NCI-H1694 (cell line): ENCODE data around the gene CENPT.

Experiments
- DNase-seq: peaks from one replicate; lab custom pipeline; 2025; lab: John Stamatoyannopoulos, UW

Gene CENPT

DNA sequence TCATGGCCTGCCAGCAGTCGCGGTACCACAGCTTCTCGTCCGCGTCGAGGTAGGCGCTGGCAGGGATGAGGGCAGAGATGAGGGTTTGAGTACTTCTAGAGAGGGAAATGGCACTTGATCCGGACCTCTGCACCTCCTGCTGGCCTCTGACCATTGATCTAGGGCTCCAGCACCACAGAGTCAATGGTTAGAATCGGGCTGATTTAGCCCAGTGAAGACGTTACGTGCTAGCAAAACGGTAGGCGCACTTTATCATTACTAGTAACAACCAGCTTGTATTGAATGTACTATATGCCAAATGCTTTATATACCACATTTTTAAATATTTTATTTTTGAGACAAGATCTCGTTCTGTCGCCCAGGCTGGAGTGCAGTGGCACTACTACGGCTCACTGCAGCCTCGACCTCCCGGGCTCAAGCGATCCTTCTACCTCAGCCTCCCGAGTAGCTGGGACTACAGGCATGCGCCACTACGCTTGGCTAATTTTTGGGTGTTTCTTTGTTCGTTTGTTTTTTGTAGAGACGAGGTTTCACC lies 40.3 kb downstream of the CENPT start:
- no peak for DNase-seq

GRCh38 chr16:67806428-67807147 lies 40.9 kb downstream of the CENPT start, which contains the start of the genes RANBP10 and TSNAXIP1:
TSS of gene RANBP10 (minus strand) at chr16:67806560. CDS start at chr16:67806536, 24 bp downstream.
TSS of gene TSNAXIP1 (plus strand) at chr16:67806889. CDS start at chr16:67807150, 261 bp downstream.
- DNase-seq = peak; percentile 97

GRCh38 chr16:67805718-67806427 lies 41.6 kb downstream of the CENPT start:
- DNase-seq = no peak

DNA sequence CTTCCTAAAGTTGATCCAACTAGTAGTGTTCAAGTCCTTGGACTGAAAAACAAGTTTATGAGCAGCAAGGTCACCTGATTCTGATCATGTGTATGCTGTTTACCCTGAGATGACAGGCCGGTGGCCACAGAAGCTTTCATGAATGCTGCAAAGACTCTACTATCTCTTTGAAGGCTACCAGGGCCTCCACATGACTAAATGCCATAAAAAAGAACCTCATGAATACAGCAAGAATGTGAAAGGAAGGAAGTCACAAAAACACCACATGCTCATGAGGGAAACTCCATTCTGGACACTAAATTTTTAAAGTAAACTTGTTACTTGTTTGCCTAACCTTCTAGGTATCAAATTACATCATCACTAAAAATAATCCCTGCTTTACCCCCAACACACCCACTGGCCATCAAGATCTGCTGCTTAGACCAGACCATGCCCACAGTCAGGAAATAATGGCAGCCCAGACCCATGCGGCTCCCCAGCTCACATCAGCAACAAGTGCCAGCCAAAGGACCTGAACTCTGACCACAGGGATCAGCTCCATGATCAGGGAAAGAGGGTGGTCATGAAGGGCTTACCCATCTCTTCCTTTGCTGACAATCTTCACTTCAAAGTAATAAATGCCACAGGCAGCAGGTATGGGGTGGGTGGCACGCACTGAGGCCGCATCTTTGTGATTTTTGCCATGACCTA lies 42.5 kb downstream of the CENPT start:
- no peak for DNase-seq

- no peak for DNase-seq
Observed at GRCh38 chr16:67803894-67804293, 43.6 kb downstream of the CENPT start.

GRCh38 chr16:67801883-67802282 lies 45.6 kb downstream of the CENPT start:
- DNase-seq = no peak

GRCh38 chr16:67801241-67801640 lies 46.3 kb downstream of the CENPT start:
- no peak for DNase-seq

GRCh38 chr16:67800338-67800926 lies 47.1 kb downstream of the CENPT start:
- no peak for DNase-seq

- no peak for DNase-seq
Observed at GRCh38 chr16:67796099-67796718, 51.3 kb downstream of the CENPT start.

DNA sequence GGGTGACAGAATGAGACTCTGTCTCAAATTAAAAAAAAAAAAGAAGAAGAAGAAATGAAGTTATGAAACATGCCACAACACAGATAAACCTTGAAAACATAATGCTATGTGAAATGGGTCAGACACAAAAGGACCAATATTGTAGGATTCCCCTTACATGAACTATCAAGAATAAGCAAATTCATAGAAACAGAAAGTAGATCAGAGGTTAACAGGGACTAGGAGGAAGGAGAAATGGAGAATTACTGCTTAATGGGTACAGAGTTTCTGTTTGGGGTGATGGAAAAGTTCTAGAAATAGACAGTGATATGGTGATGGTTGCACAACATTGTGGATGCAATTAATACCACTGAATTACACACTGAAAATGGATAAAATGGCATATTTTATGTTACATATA lies 57.4 kb downstream of the CENPT start:
- DNase-seq = no peak

DNA sequence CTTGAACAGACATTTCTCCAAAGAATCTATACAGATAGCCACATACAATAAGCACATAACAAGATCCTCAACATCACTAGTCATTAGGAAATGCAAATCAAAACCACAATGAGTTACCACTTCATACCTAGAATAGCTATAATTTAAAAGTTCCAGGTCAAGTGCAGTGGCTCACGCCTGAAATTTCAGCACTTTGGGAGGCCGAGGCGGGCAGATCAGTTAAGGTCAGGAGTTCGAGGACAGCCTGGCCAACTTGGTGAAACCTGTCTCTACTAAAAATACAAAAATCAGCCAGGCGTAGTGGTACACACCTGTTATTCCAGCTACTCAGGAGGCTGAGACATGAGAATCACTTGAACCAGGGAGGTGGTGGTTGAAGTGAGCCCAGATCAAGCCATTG lies 61.0 kb downstream of the CENPT start:
- no peak for DNase-seq

- DNase-seq = no peak
Observed at GRCh38 chr16:67783353-67783725, 64.2 kb downstream of the CENPT start.

DNA sequence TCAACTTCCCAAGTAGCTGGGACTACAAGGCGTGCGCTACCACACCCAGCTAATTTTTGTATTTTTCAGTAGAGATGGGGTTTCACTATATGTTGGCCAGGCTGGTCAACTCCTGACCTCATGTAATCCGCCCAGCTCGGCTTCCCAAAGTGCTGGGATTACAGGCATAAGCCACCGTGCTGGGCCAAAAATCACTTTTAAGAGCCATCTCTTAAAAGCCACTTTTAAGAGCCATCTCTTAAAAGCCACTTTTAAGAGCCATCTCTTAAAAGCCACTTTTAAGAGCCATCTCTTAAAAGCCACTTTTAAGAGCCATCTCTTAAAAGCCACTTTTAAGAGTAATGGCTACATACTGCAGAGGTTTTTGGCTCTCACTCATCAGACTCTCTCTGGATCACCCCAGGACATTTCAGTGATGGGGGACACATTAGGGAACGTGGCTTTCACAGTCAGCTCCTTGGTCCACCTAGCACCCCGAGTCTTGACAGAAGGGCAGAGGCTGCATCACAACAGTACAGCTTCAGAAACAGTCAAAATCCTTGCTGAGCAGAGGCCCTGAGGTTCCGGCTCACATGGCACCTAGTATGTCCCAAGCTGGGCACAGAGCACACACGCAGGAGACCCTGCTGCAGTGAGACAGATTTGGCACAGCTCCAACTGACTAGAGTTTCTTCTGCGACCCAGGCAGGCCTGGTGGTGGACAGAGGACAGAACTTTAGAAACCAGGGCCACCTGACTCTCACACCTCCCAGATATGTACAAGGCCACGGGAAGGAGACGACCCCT lies 64.7 kb downstream of the CENPT start:
- DNase-seq = no peak

DNA sequence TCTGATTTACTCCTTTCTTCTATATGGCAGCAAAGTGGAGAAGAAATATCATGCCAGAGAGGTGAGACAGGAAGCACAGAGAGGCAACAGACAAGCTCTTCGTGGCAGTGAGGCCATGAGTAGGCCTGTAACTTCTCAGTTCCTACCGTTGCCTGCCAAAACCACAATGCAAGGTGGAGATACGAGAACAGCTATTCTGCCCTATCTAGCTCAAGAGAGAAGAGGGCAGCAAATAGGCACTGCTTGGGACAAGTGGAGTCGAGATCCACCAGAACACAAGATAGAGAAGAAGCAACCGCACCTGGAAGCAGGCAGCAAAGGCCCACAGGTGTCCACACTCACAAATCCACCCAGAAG lies 66.0 kb downstream of the CENPT start:
- no peak for DNase-seq

DNA sequence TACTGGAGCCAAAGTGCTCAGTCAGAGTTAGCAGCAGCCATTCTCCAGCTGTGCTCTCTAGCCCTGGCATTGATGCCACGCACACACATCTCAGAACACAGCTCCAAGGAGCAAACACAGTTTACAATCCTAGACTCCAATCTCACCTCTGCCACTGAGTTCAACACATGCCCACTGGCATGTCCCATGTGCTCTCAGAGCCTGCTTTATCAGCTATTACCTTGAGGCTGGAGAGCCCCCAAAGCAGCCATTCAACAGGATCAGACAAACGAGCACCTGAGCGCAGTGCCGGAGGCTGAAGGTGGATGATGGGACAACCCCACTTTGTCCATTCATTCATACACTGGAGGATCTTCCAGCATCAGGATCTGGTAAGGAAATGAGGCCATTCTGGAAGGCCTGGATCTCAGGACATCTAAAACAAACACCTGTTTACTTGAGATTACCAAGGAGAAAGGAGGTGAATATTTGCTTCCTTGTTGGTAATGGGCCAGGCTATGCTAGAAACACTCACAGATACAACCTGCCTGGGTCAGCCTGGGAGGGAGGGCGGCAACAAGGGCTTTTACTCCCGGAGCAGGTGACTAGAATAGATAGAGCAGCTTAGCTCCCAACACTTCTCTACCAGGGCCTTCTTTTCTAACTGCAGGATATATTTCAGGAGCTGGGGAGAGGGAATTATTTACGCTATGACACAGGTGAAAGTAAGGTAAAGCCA lies 66.5 kb downstream of the CENPT start:
- DNase-seq = no peak

DNA sequence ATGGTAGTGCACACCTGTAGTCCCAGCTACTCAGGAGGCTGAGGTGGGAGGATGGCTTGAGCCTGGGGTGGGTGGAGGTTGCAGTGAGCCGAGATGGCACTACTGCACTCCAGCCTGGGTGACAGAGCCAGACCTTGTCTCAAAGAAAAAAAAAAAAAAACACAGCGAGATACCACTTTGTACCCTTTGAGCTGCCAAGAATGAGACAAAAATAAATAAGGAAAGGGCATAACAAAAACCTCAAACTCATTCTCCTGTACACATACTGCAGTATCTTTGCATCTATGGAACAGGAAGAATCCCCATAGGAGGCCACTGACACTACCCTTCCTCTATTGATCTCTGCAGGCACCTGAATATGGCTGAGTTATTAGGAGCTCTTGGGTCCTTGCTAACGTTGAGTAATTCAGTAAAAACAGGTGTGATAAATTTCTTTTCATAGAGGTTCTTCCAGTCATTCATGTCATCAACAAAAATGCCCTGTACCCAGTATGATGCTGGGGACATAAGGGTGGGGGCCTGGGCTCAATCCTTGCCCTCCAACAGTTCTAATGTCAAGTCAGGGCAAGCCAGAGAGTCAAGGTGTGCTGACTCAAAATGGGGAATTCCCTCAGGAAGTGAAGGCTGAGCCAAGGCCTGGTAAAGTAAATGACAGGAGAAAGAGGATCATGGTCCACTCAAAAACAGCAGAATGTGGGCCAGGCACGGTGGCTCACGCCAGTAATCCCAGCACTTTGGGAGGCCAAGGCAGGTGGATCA lies 68.1 kb downstream of the CENPT start:
- no peak for DNase-seq
